ENCODE data around the gene MET. TPM values are rescaled to one million over a fixed set of nuclear protein-coding genes. Genes with fewer than 3 reads are reported as not detected.
A peak's percentile ranks its signal among the peaks of the same experiment; 100 is the strongest.
"Not testable (repeated sequence)": the region's sequence is repeated elsewhere in the genome, so short reads cannot be mapped to it uniquely, and the experiment has no call there.

MET gene
- total RNA-seq, 2 experiments from 2014 or later: 0.58 to 0.72 TPM

DNA sequence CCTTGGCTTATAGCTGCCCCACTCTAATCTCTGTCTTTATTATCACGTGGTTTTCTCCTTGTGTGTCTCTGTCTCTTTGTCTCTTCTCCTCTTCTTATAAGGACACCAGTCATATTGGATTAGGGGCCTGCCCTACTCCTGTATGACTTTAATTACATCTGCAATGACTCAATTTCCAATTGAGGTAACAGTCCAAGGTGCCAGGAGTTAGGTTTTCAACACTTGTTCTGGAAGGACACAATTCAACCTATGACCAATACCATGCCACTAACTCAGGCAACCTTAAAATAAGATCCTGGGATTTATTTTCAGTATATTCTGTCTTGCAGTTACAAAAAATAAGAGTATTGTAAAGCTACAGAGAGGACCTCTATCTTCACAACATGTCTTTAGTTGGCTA is 21.6 kb upstream of the MET start:
- Mint-ChIP-seq H3K36me3 (no peaks in the 10 kb centered on the region), H3K9me3 (no peaks in the 10 kb centered on the region), H3K27ac (no peak overlapping the region), H3K4me3 (no peak overlapping the region), H3K4me1 (no peaks in the 10 kb centered on the region), H3K27me3 (peaks cover 32% of the 10 kb centered on the region)
- no peak for DNase-seq

DNA sequence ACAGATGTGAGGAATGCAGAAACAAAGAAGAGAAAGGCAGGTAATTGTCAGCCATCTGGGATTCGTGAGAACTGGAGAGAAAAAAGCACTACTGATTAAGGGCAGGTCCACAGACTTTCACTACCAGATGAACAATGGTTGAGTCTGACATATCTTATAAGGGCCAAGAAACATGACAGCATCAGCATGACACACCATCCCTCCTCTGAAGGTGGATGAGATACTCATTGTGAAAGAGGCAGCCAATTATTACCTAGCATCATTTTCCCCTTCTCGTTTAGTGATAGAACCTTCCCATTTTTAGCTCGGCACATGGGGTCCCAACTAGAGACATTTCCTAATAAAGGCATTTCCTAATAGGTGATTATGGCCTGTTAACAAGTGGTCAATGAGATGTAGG is 19.2 kb upstream of the MET start:
- no peak for DNase-seq
- no peaks in the 10 kb centered on the region for H3K4me1 Mint-ChIP-seq
- no peaks in the 10 kb centered on the region for H3K9me3 Mint-ChIP-seq
- H3K4me3 Mint-ChIP-seq: no peak overlapping the region
- no peaks in the 10 kb centered on the region for H3K36me3 Mint-ChIP-seq
- peaks cover 24% of the 10 kb centered on the region for H3K27me3 Mint-ChIP-seq
- H3K27ac Mint-ChIP-seq: no peak overlapping the region

DNA sequence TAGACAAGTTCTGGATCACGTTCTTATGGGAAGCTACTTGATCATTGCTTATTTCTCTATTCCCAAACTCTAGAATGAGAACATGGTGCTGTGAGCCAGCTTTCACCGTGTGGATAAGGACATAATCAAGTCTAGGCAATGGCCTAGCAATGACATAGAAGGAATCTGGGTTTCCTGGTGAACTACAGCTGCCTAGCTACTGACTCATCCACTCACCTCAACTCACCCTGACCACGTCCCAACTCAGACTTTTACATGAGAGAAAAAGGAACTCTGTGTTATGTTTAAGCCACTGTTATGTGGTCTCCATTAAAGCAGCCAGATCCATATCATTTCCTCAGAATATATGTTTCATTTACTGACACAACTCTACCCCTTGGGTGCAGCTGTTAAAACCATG is 18.8 kb upstream of the MET start:
- Mint-ChIP-seq H3K27me3 (peaks cover 22% of the 10 kb centered on the region), H3K27ac (no peak overlapping the region), H3K4me3 (no peak overlapping the region), H3K9me3 (no peaks in the 10 kb centered on the region), H3K4me1 (no peaks in the 10 kb centered on the region), H3K36me3 (no peaks in the 10 kb centered on the region)
- no peak for DNase-seq

DNA sequence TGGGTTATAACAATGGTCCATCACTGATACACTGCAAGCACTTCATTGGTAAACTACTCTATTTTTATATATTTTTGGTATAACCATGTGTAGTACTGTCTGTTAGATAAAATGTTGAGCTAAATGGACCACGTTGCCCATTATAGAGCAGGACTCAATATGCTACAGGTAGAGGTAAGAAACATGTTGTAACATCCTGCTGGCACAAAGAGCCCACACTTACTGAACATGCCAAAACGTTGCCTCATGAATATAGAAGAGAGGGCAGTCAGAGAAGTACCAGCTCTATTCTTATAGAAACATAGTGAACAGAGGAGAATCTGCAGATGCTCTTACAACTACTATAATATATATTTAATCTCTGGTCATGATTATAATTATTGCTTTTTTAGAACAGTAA is 18.4 kb upstream of the MET start:
- Mint-ChIP-seq H3K27ac (no peak overlapping the region), H3K4me3 (no peak overlapping the region), H3K27me3 (peaks cover 21% of the 10 kb centered on the region), H3K9me3 (no peaks in the 10 kb centered on the region), H3K36me3 (no peaks in the 10 kb centered on the region), H3K4me1 (no peaks in the 10 kb centered on the region)
- DNase-seq: no peak

DNA sequence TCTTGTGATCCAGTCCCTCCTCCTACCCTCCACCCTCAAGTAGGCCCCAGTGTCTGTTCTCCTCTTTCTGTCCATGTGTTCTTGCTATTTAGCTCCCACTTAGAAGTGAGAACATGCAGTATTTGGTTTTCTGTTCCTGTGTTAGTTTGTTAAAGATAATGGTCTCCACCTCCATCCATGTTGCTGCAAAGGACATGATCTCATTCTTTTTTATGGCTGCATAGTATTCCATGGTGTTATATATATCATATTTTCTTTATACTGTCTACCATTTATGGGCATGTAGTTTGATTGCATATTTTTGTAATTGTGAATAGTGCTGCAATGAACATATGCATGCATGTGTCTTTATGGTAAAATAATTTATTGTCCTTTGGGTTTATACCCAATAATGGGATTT is 12.7 kb upstream of the MET start:
- H3K9me3 Mint-ChIP-seq, H3K36me3 Mint-ChIP-seq, H3K27ac Mint-ChIP-seq, H3K4me3 Mint-ChIP-seq, DNase-seq, H3K4me1 Mint-ChIP-seq: not testable (repeated sequence)
- H3K27me3 Mint-ChIP-seq: peaks cover 23% of the 10 kb centered on the region

DNA sequence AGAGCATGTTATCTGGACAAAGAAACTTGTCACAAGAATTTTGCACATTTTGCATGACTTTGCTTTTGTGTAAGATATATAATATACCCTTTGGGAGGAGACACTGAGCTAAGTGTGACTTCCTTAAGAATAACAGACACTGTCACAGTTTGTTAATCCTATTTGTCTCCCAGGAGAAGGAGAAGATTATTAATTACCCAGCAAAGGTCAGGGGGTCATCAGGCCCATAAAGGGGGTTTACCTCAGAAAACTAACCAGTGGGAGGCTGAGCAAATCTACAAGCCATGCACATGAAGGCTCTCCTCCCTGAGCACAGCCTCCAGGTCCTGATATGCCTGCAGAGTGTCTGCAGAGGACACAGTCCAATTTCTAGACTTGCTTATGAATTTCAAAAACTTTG is 10.1 kb upstream of the MET start:
- Mint-ChIP-seq H3K4me3 (no peak overlapping the region), H3K36me3 (no peaks in the 10 kb centered on the region), H3K4me1 (no peaks in the 10 kb centered on the region), H3K9me3 (peaks cover 5% of the 10 kb centered on the region), H3K27ac (no peak overlapping the region), H3K27me3 (peaks cover 27% of the 10 kb centered on the region)
- DNase-seq: no peak

DNA sequence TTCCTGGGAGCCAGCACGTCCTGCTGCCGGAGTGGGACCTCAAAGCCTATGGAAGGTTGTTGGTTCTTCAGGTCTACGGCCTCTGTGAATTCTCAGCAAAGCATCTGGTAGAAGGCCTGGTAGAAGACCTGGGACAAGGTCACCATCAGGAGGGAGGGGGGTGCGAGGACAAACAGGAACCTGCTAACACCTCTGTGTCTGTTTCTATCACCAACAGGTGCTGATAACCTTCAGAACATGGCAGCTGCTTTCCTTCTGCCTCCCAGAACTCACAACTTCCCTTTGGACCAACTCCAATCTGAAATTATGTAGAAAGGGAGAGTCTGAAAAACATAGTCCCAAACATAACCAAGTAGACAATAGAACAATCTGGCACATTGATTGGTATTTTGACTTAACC is 8.3 kb upstream of the MET start:
- H3K36me3 Mint-ChIP-seq: no peaks in the 10 kb centered on the region
- no peak overlapping the region for H3K27ac Mint-ChIP-seq
- peaks cover 35% of the 10 kb centered on the region for H3K27me3 Mint-ChIP-seq
- H3K4me3 Mint-ChIP-seq: no peak overlapping the region
- H3K9me3 Mint-ChIP-seq: peaks cover 5% of the 10 kb centered on the region
- H3K4me1 Mint-ChIP-seq: no peaks in the 10 kb centered on the region
- no peak for DNase-seq

DNA sequence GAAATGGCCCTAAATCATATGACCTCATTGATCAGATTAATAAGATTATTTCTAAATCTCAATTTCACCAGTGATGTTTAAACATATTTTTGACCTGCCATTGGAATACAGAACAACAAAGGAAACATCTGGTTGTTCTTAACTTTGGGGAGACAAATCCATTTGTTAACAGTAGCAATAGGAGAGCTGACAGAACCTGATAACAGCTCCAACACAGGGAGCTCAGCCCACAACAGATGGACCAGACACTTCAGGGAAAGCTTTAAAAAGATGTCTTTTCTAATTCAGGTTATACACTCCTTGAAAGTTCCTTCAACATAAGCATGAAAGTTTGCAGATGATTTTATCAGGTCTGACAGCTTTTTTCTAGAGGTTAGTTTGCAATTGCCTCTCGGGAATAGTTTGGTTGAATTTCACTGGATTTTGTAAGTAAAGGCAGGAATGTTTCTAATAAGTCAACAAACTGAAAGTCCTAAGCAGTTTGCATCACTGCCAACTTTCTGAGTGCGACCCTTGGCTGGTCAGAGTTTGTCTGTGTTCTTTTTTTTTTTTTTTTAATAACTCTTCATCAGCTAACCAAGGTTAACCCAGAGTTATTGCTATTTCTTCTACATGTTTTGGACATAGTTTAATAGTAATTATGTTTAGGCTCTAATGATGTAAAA is 6.5 kb upstream of the MET start:
- Mint-ChIP-seq H3K27me3 (peaks cover 43% of the 10 kb centered on the region), H3K9me3 (no peaks in the 10 kb centered on the region), H3K4me1 (no peaks in the 10 kb centered on the region), H3K27ac (no peak overlapping the region), H3K36me3 (no peaks in the 10 kb centered on the region), H3K4me3 (no peak overlapping the region)
- DNase-seq: no peak

DNA sequence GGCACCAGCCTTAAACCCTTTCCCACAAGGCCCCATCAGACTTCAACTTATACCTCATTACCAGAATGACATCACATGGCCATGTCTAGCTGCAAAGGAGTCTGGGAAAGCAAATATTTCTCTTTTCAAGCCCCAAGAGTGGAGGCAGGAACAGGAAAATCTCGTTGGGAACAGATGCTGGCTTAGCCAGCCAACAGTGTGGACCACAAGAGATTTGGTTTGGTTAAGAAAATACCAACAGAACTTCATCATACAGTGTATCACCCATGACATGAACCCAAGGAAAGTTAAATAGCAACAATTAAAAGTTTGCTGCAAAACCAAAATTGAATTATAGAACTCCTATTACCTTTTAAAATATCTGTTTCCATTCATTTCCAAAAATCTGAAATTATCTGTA is 2.2 kb upstream of the MET start:
- Mint-ChIP-seq H3K4me1 (peaks cover 10% of the 10 kb centered on the region), H3K27ac (no peak overlapping the region), H3K36me3 (no peaks in the 10 kb centered on the region)

DNA sequence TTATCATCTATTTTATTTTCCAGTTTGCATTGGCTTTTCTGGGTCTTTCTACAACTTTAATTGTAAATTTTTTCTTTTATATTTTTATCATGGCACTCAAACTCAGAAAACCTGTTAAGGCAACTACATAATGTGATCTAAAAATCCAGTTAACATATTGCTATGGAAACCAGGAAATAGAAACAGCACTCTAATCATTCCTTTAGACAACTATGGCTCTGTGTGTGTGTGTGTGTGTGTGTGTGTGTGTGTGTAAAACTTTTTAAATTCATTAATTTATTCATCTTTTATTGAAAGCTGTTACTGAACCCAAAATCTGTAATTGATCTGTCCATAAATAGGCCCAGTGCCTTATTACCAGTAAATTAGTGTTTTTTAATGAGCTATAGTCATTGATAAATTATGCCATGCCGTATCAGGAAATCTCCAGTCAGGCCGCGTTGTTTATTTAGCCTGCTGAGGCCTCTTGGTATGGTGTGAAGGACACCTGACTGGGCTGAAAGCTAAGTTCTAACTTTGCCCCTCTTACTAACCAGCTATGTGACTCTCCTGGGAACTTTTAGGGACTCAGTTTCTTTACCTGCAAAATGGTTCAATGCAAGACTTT is 1.5 kb upstream of the MET start:
- Mint-ChIP-seq H3K9me3 (no peaks in the 10 kb centered on the region), H3K27me3 (peaks cover 67% of the 10 kb centered on the region), H3K4me1 (peaks cover 10% of the 10 kb centered on the region), H3K36me3 (no peaks in the 10 kb centered on the region), H3K4me3 (no peak overlapping the region), H3K27ac (no peak overlapping the region)
- DNase-seq: no peak

More for the DNA sequence above, 2.2 kb upstream of the MET start:
- Mint-ChIP-seq H3K4me3 (no peak overlapping the region), H3K27me3 (peaks cover 68% of the 10 kb centered on the region), H3K9me3 (no peaks in the 10 kb centered on the region)
- DNase-seq: no peak

DNA sequence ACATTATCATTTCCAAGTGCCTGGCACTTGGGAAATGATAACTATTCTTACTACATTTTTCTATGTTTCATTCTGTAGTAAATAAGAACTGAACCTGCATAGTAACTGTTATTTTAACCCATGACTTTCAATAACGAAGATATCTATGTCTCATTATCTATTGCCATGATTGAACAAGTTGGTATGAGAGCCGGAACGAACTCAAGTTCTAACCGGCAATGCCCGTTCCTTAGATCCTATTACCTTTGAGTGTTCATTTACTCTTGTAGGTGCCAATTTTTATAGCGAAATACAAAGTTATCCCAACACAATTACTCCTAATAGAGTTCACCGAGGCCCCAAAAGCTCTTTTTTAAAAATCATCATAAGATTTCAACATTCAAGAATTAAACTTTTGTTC is 885 bp upstream of the MET start:
- Mint-ChIP-seq H3K4me1 (peaks cover 10% of the 10 kb centered on the region), H3K4me3 (no peak overlapping the region), H3K36me3 (no peaks in the 10 kb centered on the region), H3K27me3 (peaks cover 67% of the 10 kb centered on the region), H3K9me3 (no peaks in the 10 kb centered on the region), H3K27ac (no peak overlapping the region)
- no peak for DNase-seq

DNA sequence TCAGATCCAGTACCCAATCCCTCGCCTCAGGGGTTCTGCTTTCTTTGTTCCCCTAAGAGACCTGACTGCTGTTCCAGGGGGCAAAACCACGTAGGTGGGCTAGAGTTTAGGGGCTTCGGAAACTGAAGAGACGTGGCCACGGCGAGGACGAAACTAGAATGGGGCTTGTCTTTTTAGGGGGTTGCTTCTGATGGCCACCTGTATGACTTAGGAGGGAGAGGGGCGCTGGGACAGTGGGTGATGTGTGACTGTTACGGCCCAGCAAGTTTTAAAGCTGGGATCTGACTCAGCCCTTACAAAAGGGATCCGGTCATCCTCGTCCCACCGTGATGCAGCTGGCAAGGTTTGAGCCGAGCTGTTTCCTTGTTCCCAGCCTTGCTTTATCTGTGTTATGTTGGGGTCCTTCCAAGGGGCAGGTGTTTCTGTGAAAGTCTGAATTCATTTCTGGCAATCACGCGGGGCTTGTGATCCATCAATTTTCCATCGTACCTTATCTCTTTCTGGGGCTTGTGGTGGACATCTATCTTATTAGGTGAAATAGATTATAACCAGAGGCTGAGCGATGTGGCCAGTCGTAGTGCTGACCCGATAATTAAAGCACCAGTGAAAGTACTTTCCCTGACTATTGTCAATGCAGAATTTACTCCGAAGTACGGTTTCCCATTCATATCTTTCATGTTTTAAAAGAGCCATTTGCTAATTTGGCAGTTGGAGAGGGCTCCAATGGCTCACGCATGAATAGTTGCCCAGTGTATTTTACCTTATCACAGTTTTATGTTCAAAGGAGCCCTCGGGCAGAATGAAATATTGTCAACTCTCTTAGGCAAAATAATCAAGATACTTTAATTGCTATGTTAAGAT is 830 bp downstream of the MET start:
- no peaks in the 10 kb centered on the region for H3K9me3 Mint-ChIP-seq
- DNase-seq: no peak
- peak overlapping the region; percentile 4 for H3K4me3 Mint-ChIP-seq
- no peak overlapping the region for H3K27ac Mint-ChIP-seq
- H3K27me3 Mint-ChIP-seq: peaks cover 68% of the 10 kb centered on the region
- H3K36me3 Mint-ChIP-seq: no peaks in the 10 kb centered on the region
- peaks cover 10% of the 10 kb centered on the region for H3K4me1 Mint-ChIP-seq

DNA sequence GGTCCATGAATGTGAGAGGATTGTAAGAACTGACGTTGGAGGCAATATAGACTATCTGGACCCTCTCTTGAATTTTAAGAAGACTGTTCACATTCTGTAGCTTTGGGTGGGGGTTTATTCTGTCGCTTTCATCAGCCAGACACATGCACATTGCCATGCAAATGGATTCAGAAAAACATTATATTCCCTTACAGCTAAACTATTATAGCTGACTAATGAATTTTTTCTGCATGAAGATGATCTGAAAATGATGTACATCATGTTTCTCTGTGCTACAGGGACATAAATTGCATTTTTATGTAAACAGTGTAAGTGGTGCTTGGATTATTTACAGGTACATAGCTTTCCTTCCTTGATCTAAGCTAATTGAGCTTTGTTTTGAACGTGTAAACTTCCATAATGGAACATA is 1.5 kb downstream of the MET start:
- Mint-ChIP-seq H3K4me1 (peaks cover 10% of the 10 kb centered on the region), H3K27ac (no peak overlapping the region), H3K36me3 (no peaks in the 10 kb centered on the region), H3K9me3 (no peaks in the 10 kb centered on the region), H3K27me3 (peaks cover 69% of the 10 kb centered on the region), H3K4me3 (no peak overlapping the region)
- DNase-seq: no peak

DNA sequence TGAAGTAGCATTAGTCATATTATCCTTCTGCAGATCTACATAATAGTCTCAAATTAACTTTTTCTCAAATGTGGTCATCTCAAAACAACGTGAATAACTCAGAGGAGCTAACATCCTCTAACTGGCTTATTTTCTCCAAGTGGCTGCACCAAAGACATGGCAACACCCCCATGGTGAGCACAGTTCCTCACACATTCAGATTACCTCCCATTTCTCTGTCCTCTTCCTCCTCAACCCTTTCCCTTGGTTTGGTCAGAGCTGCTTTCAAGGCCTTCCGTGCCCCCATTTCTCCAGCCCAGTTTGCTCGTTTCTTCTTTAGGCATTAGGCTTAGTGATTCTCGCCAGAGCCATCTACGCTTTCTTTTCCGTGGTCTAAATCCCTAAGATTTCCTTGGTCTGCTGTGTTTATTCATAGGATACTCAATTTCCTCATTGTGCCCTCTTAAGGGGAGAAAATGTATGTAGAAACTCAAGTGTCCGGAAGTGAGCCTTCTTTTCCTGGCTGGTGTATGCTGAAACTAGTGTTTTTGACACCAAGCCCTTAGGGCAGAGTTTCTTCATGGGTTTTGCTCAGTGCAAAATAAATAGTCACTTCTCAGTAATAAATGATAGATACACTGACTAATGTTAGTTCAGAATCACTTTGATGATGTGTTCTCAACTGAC is 2.6 kb downstream of the MET start:
- H3K4me3 Mint-ChIP-seq: no peak overlapping the region
- no peaks in the 10 kb centered on the region for H3K36me3 Mint-ChIP-seq
- DNase-seq: no peak
- H3K27me3 Mint-ChIP-seq: peaks cover 63% of the 10 kb centered on the region
- peaks cover 10% of the 10 kb centered on the region for H3K4me1 Mint-ChIP-seq
- H3K9me3 Mint-ChIP-seq: no peaks in the 10 kb centered on the region
- H3K27ac Mint-ChIP-seq: no peak overlapping the region

DNA sequence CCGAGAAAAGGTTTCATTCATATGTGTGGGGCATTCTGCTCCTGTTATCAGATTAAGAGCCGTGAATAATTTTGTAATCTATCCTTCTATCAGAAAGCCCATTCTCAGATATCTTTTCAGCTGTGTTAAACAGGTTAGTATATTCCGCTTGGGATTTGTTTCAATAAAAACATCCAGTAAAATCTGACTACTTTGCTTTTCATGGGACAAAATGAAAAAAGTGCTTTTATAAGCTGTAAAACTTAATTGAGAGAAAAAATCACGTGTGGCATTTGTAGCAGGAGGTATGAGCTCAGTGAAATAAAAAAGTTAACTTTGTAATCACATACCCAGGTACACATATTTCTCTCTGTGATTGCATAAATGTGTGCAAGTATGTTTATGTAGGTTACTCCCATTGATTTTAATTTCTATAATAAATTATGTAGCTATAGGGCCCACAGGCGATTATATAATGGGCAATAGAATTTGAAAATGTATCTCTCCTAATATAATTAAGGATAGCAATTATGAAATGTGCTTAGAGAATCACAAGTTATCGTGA is 3.9 kb downstream of the MET start:
- Mint-ChIP-seq H3K9me3 (no peaks in the 10 kb centered on the region), H3K27me3 (peaks cover 55% of the 10 kb centered on the region), H3K4me1 (peaks cover 13% of the 10 kb centered on the region), H3K4me3 (no peak overlapping the region), H3K36me3 (no peaks in the 10 kb centered on the region), H3K27ac (no peak overlapping the region)
- DNase-seq: no peak
